Measurements from ENCODE around the gene TCAF1. TPM values are rescaled to one million over a fixed set of nuclear protein-coding genes. Genes with fewer than 3 reads are reported as not detected.

The TCAF1 gene, protein sequence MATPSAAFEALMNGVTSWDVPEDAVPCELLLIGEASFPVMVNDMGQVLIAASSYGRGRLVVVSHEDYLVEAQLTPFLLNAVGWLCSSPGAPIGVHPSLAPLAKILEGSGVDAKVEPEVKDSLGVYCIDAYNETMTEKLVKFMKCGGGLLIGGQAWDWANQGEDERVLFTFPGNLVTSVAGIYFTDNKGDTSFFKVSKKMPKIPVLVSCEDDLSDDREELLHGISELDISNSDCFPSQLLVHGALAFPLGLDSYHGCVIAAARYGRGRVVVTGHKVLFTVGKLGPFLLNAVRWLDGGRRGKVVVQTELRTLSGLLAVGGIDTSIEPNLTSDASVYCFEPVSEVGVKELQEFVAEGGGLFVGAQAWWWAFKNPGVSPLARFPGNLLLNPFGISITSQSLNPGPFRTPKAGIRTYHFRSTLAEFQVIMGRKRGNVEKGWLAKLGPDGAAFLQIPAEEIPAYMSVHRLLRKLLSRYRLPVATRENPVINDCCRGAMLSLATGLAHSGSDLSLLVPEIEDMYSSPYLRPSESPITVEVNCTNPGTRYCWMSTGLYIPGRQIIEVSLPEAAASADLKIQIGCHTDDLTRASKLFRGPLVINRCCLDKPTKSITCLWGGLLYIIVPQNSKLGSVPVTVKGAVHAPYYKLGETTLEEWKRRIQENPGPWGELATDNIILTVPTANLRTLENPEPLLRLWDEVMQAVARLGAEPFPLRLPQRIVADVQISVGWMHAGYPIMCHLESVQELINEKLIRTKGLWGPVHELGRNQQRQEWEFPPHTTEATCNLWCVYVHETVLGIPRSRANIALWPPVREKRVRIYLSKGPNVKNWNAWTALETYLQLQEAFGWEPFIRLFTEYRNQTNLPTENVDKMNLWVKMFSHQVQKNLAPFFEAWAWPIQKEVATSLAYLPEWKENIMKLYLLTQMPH
- total RNA-seq (2022; extraction: Qiagen RNA extraction), result 14.1 to 21.5 TPM (median 18.5 TPM) in 5 replicates

DNA sequence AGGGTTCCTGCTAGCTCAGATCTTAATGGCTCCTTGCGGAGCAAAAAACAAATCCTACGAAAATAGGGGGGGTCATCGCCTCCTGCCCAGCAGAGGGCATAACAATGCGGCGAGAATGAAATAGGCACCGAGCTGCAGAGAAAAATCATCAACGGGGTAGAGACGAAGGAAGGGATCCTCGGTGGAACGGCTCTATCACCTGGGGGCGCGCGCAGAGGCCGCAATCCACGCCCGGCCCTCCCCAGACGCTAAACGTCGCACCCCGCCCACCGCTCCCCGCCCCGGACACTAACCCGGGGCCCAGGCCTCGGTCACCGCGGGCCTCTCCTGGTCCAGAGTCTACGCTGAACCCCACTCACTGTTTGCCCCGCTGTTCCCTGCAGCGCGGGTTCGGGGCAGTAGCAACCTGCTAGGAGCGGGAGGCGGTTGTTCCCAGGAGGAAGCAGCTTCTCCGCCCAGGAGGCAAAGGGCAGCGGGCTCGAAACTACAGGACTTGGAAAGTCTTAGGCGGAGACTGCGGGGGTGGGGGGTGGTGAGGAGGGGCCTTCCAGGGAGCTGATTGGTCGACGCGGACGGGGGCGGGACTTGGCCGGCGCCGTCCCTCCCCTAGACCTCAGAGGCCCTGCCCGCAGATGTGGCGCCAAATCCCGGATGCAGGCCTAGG is at the start of gene TCAF1:
Gene TCAF1, minus strand, starts transcription at position 509 of the 664 bp plus-strand sequence. CDS start 25,568 bp downstream, outside the sequence.

DNA sequence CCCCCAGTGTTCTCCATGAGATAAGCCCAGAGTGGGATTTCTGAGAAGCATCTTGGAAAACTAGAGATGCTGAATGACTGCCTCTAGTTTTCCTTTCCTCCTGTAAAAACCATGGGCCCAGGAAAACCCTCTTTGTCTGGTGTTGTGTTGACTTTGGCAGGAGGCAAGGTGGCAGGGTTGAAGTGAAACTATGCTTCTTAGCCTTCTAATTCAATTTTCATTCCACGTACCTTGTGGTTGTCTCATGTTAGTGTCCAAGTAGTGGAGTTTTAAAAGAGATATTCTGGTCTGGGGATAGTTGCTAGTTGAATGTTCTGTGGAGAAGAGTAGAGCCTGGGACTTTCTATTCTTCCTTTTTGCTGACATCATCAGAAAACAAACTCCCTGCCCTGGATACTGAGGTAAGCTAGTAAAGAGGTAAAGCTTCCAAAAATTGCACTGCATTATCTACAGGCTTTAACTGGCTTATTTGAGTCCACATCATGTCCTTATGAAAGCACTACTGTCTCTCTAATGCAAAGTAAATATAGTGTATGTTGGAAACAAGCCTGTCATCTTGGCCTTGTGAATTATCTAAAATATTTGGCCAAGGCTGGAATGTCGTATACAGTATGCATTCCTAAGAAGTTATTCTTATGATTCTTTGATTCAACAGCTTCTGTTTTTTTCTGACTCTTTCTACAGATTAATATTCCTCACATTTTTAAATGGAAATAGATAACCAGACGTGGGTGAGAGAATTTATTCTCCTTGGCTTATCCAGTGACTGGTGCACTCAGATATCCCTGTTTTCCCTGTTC is 32.8 kb upstream of the TCAF1 start, which contains the start of gene OR2F2:
Gene OR2F2, plus strand, starts transcription at position 708 of the 800 bp plus-strand sequence. Its CDS starts 0 bp downstream, at position 708.

Other genes starting within 250 kb of the TCAF1 start
- not detected in 5 replicates for gene CTAGE6, start 144.5 kb downstream of the TCAF1 start, total RNA-seq (2022; extraction: Qiagen RNA extraction)
- not detected in 5 replicates for gene OR2F2, start 33.1 kb upstream of the TCAF1 start, total RNA-seq (2022; extraction: Qiagen RNA extraction)
- not detected in 5 replicates for gene OR2F1, start 52.7 kb upstream of the TCAF1 start, total RNA-seq (2022; extraction: Qiagen RNA extraction)
- not detected in 5 replicates for gene OR6B1, start 98.1 kb upstream of the TCAF1 start, total RNA-seq (2022; extraction: Qiagen RNA extraction)
- gene OR2A5, start 146.8 kb upstream of the TCAF1 start, total RNA-seq (2022; extraction: Qiagen RNA extraction), result not detected in 5 replicates
- not detected in 5 replicates for gene OR2A25, start 167.6 kb upstream of the TCAF1 start, total RNA-seq (2022; extraction: Qiagen RNA extraction)
- gene OR2A12, start 184.1 kb upstream of the TCAF1 start, total RNA-seq (2022; extraction: Qiagen RNA extraction), result not detected in 5 replicates
- not detected in 5 replicates for gene OR2A2, start 207.4 kb upstream of the TCAF1 start, total RNA-seq (2022; extraction: Qiagen RNA extraction)
- gene OR2A14, start 221.0 kb upstream of the TCAF1 start, total RNA-seq (2022; extraction: Qiagen RNA extraction), result not detected in 5 replicates

Measured in A549 treated with CORT108297 at 1 μM for 4 hours (cell line).